H1 (cell line): ENCODE data around the gene UNC13C. TPM values are rescaled to one million over a fixed set of nuclear protein-coding genes. Genes with fewer than 3 reads are reported as not detected.

Experiments
- EP300 ChIP-seq, 2 experiments: IDR thresholded peaks; 1 replicate in 1 of 2; 2 replicates in 1 of 2; pipeline ENCODE4 v1.6.1; 2011 to 2012; ENCODE audit warnings: low read depth in 2 of 2, low read length in 2 of 2, mild to moderate bottlenecking in 2 of 2, borderline replicate concordance in 1 of 2, inconsistent platforms in 1 of 2, moderate library complexity in 1 of 2
- KDM1A ChIP-seq: fragments of 200-600, 300-600 bp; sonication (generic); IDR thresholded peaks from 2 replicates; pipeline ENCODE4 v1.7.1; 2016; ENCODE audit warnings: mild to moderate bottlenecking, low read length, borderline replicate concordance
- NRF1 ChIP-seq: IDR thresholded peaks from 2 replicates; pipeline ENCODE4 v1.6.1; 2011; ENCODE audit warnings: mild to moderate bottlenecking, low read depth, low read length, improper control_type of control experiment
- SRF ChIP-seq: IDR thresholded peaks from 2 replicates; pipeline ENCODE4 v1.6.1; 2011; ENCODE audit warnings: mild to moderate bottlenecking, low read depth, low read length, moderate library complexity
- polyA plus RNA-seq, 7 experiments: library from polyadenylated mRNA; depleted of rRNA in 3 of 7; stranded (reverse) in 5 of 7; unstranded in 2 of 7; fragments of >200 nt in 5 of 7; fragments of 200-250 nt in 2 of 7; gene quantifications; 1 replicate in 5 of 7; 2 replicates in 1 of 7; 4 replicates in 1 of 7; pipeline versions ENCODE4 v1.2.1 to v1.2.3, GENCODE V29; 2011 to 2013; ENCODE audit warnings: missing spikeins in 2 of 7, mixed read lengths in 2 of 7
- total RNA-seq: library from RNA; stranded (reverse); fragmentation: NEBNext Ultra II Directional; extraction: Animal tissue kit (Norgen Biotek cat#: 25700); gene quantifications from 2 replicates; pipeline ENCODE4 v1.2.1, GENCODE V29; 2021

Gene UNC13C
- total and polyA plus RNA-seq, 2 of the 8 experiments (the other 6 are each of a cell fraction or from before 2014, with no cell fraction given), result 0.02 to 0.13 TPM

DNA sequence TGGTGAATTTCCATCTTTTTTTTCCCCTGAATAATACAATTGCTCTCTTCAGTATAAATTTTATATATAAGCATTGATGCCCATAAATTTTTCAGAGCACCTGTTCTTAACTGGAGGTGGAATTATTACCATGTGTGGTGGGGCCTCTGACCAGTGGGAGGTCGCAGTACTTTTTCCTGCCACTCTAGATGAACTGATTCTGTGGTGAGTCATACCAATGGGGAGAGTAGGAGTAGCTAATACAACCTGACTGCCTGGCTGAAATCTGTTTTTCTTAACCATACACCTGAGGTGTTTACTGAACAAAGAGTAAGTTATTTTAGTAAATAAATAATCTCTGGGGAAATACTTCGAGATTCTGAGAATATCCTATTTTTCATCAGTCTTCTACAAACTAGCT lies 67.2 kb downstream of the UNC13C start (continued):
- TF ChIP-seq KDM1A (no peak), NRF1 (no peak), EP300 (IDR thresholded peaks at IDR 0.05; ENCODE audit: borderline replicate concordance in 1 of 2, low read depth in 2 of 2, low read length in 2 of 2) (no peak), SRF (no peak)
- TF ChIP-seq, all 59 proteins: peak for 0
